ENCODE data around the gene SNX9. TPM values are rescaled to one million over a fixed set of nuclear protein-coding genes. Genes with fewer than 3 reads are reported as not detected.
A peak's percentile ranks its signal among the peaks of the same experiment; 100 is the strongest.

SNX9 gene
- total RNA-seq, 1 experiment from 2014 or later = 31.3 TPM

DNA sequence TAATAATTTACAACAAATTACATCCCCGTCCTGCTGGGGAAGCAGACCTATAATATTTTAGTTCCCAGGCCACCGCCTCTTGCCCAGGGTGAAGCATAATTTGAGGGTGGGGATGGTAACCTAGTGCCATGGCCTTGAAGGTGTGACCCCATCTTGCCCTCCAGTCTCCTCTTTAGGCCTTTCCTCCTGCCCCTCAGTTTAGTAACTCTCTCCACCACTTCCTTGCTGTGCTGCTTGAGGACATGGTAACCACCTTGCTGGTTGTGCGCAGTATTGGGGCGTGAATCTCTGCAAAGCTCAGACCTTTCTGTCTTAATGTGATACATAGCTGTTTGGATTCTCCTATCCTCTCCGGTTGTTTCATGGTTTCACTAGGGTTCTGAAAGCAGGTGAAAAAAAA is 16.6 kb downstream of the SNX9 start:
- Histone ChIP-seq H3K4me2 (ENCODE audit: insufficient read depth, insufficient read length, low read length) (no peak overlapping the region), H2BK5ac (ENCODE audit: insufficient read length, low read length) (no peak overlapping the region), H3K79me2 (ENCODE audit: insufficient read depth, low read length) (peaks cover 41% of the 10 kb centered on the region), H4K91ac (ENCODE audit: insufficient read length, low read depth, low read length) (no peak overlapping the region), H4K5ac (ENCODE audit: insufficient read length, low read depth, low read length) (no peak overlapping the region), H3K9me3 (ENCODE audit: control insufficient read depth, low read depth, low read length) (no peaks in the 10 kb centered on the region), H4K20me1 (ENCODE audit: control insufficient read depth, insufficient read depth, insufficient read length) (no peaks in the 10 kb centered on the region), H4K8ac (replicated peaks; ENCODE audit: insufficient read length, low read depth, low read length) (no peak overlapping the region), H3K27me3 (ENCODE audit: insufficient read depth, low read length) (no peaks in the 10 kb centered on the region), H2BK15ac (ENCODE audit: low read depth, low read length) (no peak overlapping the region), H3K27ac (ENCODE audit: insufficient read length, low read depth, low read length) (no peak overlapping the region), H2BK20ac (ENCODE audit: low read depth, low read length, poor library complexity, severe bottlenecking) (no peak overlapping the region), H3T11ph (ENCODE audit: low read length) (no peak overlapping the region), H3K9ac (ENCODE audit: extremely low read depth, insufficient read length, low read length) (no peak overlapping the region), H3K18ac (ENCODE audit: insufficient read length, low read depth, low read length) (no peak overlapping the region), H3K4me1 (ENCODE audit: insufficient read depth, low read length) (peaks cover 9% of the 10 kb centered on the region; the same call in 1 of the 2 replicates), H2BK120ac (ENCODE audit: low read depth, low read length, poor library complexity, severe bottlenecking) (no peak overlapping the region), H3K23ac (ENCODE audit: insufficient read length, low read depth, low read length) (no peak overlapping the region), H2AK5ac (ENCODE audit: insufficient read length, low read length) (no peak overlapping the region), H3K14ac (ENCODE audit: insufficient read depth, low read length) (no peak overlapping the region), H3K79me1 (ENCODE audit: insufficient read depth, low read depth, low read length, poor library complexity, severe bottlenecking) (no peaks in the 10 kb centered on the region), H3K23me2 (ENCODE audit: insufficient read length, low read depth, low read length, poor library complexity, severe bottlenecking) (no peaks in the 10 kb centered on the region), H2BK12ac (ENCODE audit: insufficient read length, low read depth, low read length) (no peak overlapping the region), H2AFZ (ENCODE audit: low read length) (no peak overlapping the region), H3K56ac (ENCODE audit: insufficient read length, low read depth, low read length) (no peak overlapping the region), H3K4ac (ENCODE audit: low read depth, low read length) (no peak overlapping the region)
- Mint-ChIP-seq H3K4me1 (peaks cover 51 to 64% of the 10 kb centered on the region in 2 experiments), H3K4me3 (no peak overlapping the region), H3K36me3 (ENCODE audit: insufficient read depth in 1 of 3, low read depth in 3 of 3) (peaks cover 6 to 8% (median 6%) of the 10 kb centered on the region in 3 experiments; a peak in 5 of 7 replicates), H3K27ac (peak overlapping the region in 2 of 3 experiments; percentile 30 to 73; a peak in 1 of 7 replicates), H3K27me3 (ENCODE audit: low read depth) (no peaks in the 10 kb centered on the region), H3K9me3 (0 out of 5 replicates have a peak, but pooled peaks cover 0 to under 1% of the 10 kb centered on the region in 2 experiments)
- TF ChIP-seq, protein P1, sequence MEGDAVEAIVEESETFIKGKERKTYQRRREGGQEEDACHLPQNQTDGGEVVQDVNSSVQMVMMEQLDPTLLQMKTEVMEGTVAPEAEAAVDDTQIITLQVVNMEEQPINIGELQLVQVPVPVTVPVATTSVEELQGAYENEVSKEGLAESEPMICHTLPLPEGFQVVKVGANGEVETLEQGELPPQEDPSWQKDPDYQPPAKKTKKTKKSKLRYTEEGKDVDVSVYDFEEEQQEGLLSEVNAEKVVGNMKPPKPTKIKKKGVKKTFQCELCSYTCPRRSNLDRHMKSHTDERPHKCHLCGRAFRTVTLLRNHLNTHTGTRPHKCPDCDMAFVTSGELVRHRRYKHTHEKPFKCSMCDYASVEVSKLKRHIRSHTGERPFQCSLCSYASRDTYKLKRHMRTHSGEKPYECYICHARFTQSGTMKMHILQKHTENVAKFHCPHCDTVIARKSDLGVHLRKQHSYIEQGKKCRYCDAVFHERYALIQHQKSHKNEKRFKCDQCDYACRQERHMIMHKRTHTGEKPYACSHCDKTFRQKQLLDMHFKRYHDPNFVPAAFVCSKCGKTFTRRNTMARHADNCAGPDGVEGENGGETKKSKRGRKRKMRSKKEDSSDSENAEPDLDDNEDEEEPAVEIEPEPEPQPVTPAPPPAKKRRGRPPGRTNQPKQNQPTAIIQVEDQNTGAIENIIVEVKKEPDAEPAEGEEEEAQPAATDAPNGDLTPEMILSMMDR (conservative IDR thresholded peaks at IDR 0.05) = no peak
- DNase-seq = no peak
- WGBS (ENCODE audit: extremely low coverage, insufficient read length, low lambda C conversion rate) = no CpG with 5 or more reads among the region's 5 CpGs

All from H9 (cell line).